BJ (cell line): ENCODE measurements around the gene RRP36. TPM values are rescaled to one million over a fixed set of nuclear protein-coding genes. Genes with fewer than 3 reads are reported as not detected.
A peak's percentile ranks its signal among the peaks of the same experiment; 100 is the strongest.

Source experiments
- CTCF ChIA-PET: fragments of 350-600 bp; formaldehyde crosslinking; extraction: SDS; loops from one replicate; lab custom pipeline; 2021; ENCODE audit warnings: antibody characterized with exemption, inconsistent platforms; lab: Yijun Ruan, JAX
- POLR2A ChIA-PET: fragments of 300-600 bp; sonication (Branson Sonifier 250); formaldehyde crosslinking; extraction: SDS; loops from one replicate; lab custom pipeline; 2021; ENCODE audit warnings: antibody characterized with exemption; lab: Charles Lee
- DNase-seq: peaks from one replicate; pipeline ENCODE4 v3.0.0-alpha.2; 2011; ENCODE audit warnings: low read depth
- H3K27me3 ChIP-seq: 2 replicates; pipeline ENCODE4 v1.6.0; 2011; ENCODE audit warnings: low read length; ENCODE audit not compliant: control insufficient read depth, insufficient read depth
- H3K36me3 ChIP-seq: 2 replicates; pipeline ENCODE4 v1.5.1; 2011; ENCODE audit warnings: low read length; ENCODE audit not compliant: control insufficient read depth, insufficient read depth
- H3K4me3 ChIP-seq: 2 replicates; pipeline ENCODE4 v1.5.1; 2011; ENCODE audit warnings: low read depth, mild to moderate bottlenecking, control low read depth, low read length
- polyA plus RNA-seq: library from polyadenylated mRNA; depleted of rRNA; stranded (reverse); fragments of >200 nt; gene quantifications from 2 replicates; pipeline ENCODE4 v1.2.3, GENCODE V29; 2011; rRNA removed
- TF ChIP-seq, protein P1 (sequence below): IDR thresholded peaks from 2 replicates; pipeline ENCODE4 v1.5.1; 2011; ENCODE audit warnings: low read depth, mild to moderate bottlenecking, control low read depth, inconsistent platforms, low read length, moderate library complexity; ENCODE audit not compliant: insufficient read depth

Gene RRP36
- polyA plus RNA-seq, 1 experiment, result 43.1 TPM

DNA sequence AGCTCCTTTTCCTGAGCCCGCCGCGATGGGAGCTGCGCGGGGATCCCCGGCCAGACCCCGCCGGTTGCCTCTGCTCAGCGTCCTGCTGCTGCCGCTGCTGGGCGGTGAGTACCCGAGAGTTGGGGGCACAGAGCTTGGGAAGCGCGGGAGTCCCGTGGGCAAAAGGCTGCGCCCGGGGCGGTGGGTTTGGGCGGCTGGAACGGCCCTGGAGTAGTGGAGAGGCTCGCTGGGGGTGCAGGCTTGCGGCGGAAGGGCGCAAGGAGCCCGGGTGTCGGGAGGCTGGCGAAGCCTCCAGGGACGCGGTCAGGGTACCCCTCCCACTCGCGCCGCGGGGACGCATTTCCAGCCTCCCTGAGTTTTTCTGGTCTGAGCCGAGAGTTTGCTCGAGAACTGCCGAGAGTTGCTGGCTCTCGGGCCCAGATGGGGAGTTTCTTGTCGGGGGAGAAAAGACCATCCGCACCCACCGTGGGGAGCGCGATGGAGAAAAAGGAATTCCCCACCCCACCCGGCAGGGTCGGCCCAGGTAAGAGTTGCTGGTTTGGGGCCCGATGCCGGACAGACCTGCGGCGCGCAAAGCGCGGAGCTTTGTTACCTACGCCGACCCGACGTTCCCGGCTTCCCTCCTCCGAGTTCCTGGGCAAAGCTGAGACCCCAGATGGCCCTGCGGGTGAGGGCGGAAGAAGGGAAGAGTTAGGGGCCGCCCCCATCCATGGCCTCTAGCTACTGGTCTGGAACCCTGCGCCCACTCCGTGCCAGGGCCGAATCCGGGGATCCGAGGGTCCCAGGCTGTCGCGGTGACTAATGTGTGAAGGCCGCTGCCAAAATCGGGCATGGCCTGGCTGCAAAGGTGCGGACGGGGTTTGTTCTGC is 55.3 kb downstream of the RRP36 start:
- DNase-seq, result no peak
- POLR2A ChIA-PET, result interaction anchor here (0.5 to 2.0 kb wide), 2 partner anchors 49 to 821 kb away, joined by 7 to 12 read pairs; no protein-coding TSS in a partner anchor
- Histone ChIP-seq H3K4me3 (peak overlapping the region; percentile 79), H3K27me3 (no peaks in the 10 kb centered on the region), H3K36me3 (0 out of 2 replicates have a peak, but pooled peaks cover 1% of the 10 kb centered on the region)
- CTCF ChIA-PET, result interaction anchor here (0.8 to 5.7 kb wide), 9 partner anchors 13 to 67 kb away, joined by 3 to 42 read pairs (median 3); no protein-coding TSS in a partner anchor
- TF ChIP-seq, protein P1, sequence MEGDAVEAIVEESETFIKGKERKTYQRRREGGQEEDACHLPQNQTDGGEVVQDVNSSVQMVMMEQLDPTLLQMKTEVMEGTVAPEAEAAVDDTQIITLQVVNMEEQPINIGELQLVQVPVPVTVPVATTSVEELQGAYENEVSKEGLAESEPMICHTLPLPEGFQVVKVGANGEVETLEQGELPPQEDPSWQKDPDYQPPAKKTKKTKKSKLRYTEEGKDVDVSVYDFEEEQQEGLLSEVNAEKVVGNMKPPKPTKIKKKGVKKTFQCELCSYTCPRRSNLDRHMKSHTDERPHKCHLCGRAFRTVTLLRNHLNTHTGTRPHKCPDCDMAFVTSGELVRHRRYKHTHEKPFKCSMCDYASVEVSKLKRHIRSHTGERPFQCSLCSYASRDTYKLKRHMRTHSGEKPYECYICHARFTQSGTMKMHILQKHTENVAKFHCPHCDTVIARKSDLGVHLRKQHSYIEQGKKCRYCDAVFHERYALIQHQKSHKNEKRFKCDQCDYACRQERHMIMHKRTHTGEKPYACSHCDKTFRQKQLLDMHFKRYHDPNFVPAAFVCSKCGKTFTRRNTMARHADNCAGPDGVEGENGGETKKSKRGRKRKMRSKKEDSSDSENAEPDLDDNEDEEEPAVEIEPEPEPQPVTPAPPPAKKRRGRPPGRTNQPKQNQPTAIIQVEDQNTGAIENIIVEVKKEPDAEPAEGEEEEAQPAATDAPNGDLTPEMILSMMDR, result no peak

DNA sequence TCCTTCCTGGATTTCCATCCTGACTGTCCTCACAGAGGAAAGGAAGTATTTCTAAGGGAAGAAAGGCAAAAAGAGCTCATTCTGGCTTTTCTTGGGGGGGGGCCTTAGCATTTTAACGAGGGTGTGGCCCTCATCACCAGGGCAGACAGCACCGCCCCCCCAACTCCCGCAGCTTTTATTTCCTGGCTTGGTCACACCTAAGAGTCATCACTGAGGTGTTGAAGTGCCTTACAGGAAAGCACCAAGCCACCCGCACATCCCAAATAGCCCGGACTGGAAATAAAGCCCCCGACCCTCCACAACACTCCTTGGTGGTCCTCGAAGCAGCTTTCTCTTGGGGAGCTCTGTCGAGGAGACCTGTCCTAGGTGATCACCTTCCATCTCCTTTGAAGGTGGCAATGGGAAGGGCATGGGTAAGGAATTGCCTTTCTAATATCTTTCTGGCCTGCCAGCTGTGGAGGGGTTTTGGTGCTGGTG is 55.9 kb downstream of the RRP36 start:
- ChIA-PET CTCF (interaction anchor here (0.8 to 5.7 kb wide), 6 partner anchors 17 to 66 kb away, joined by 3 to 42 read pairs (median 6); no protein-coding TSS in a partner anchor), POLR2A (interaction anchor here (2.0 kb wide), 1 partner anchor 48 kb away, joined by 7 read pairs; no protein-coding TSS in a partner anchor)
- no peak for DNase-seq
- TF ChIP-seq, protein P1, result no peak
- Histone ChIP-seq H3K27me3 (no peaks in the 10 kb centered on the region), H3K36me3 (0 out of 2 replicates have a peak, but pooled peaks cover 1% of the 10 kb centered on the region), H3K4me3 (peak overlapping the region; percentile 79)

DNA sequence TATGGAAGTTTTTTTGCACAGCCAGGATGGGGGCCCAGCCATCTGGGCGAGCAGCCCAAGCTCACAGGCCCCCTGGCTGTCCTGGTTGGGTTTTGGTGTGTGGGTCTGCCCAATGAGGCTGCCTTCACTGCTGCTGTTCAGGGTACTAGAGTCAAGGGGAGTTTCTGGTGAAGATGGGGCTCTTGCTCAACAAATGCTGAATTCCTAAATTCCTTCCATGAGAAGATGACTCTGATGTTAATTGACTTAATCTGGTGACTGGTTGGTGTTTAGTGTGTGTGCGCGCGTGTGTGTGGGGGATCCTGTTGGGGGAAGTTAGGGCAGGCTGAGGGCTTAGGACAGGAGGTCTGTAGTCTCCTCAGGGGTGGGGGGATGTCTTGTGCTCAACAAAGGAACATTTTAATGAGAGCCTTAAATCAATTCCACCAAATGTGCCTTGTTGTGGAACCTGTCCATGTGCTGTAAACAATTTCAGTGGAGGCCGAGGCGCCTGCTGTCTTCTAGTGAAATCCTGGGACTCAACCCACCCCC is 56.6 kb downstream of the RRP36 start:
- Histone ChIP-seq H3K36me3 (no peaks in the 10 kb centered on the region), H3K4me3 (peak overlapping the region; percentile 79), H3K27me3 (no peaks in the 10 kb centered on the region)
- TF ChIP-seq, protein P1, result 0 out of 2 replicates have a peak, but pooled peaks have one; percentile 25
- ChIA-PET POLR2A (interaction anchor here (0.5 kb wide), 1 partner anchor 18 kb away, joined by 5 read pairs; no protein-coding TSS in a partner anchor), CTCF (interaction anchor here (1.1 to 5.7 kb wide), 4 partner anchors 42 to 65 kb away, joined by 5 to 42 read pairs (median 9); no protein-coding TSS in a partner anchor)
- no peak for DNase-seq

GRCh38 chr6:43078691-43079090 is 57.3 kb downstream of the RRP36 start:
- TF ChIP-seq, protein P1, result no peak
- Histone ChIP-seq H3K36me3 (no peaks in the 10 kb centered on the region), H3K4me3 (peak overlapping the region; percentile 79; the same call in 1 of the 2 replicates), H3K27me3 (no peaks in the 10 kb centered on the region)
- ChIA-PET CTCF (interaction anchor here (0.7 to 1.0 kb wide), 2 partner anchors 18 to 65 kb away, joined by 3 read pairs; no protein-coding TSS in a partner anchor), POLR2A (interaction anchor here (0.5 kb wide), 1 partner anchor 17 kb away, joined by 5 read pairs; no protein-coding TSS in a partner anchor)
- DNase-seq, result peak; percentile 74

Other genes starting within 250 kb of the RRP36 start
- 7.4 and 8.6 TPM in 2 replicates for gene BICRAL, start 239.6 kb upstream of the RRP36 start, polyA plus RNA-seq
- gene RPL7L1, start 142.0 kb upstream of the RRP36 start, polyA plus RNA-seq, result 30.2 and 44.4 TPM in 2 replicates
- gene PTCRA, start 105.6 kb upstream of the RRP36 start, polyA plus RNA-seq, result not detected in 2 replicates
- gene CNPY3, start 92.1 kb upstream of the RRP36 start, polyA plus RNA-seq, result 45.7 and 50.6 TPM in 2 replicates
- 0.10 and 0.39 TPM in 2 replicates for gene GNMT, start 60.9 kb upstream of the RRP36 start, polyA plus RNA-seq
- gene PEX6, start 42.4 kb upstream of the RRP36 start, polyA plus RNA-seq, result 2.8 and 5.6 TPM in 2 replicates
- 52.7 and 61.8 TPM in 2 replicates for gene PPP2R5D, start 37.1 kb upstream of the RRP36 start, polyA plus RNA-seq
- gene MEA1, start 7.7 kb upstream of the RRP36 start, polyA plus RNA-seq, result 107 and 121 TPM in 2 replicates
- gene KLHDC3, start 7.4 kb upstream of the RRP36 start, polyA plus RNA-seq, result 56.0 and 102 TPM in 2 replicates
- gene CUL7, start 32.2 kb downstream of the RRP36 start, polyA plus RNA-seq, result 31.8 and 50.7 TPM in 2 replicates
- 20.5 and 22.8 TPM in 2 replicates for gene MRPL2, start 37.8 kb downstream of the RRP36 start, polyA plus RNA-seq
- 13.2 and 16.8 TPM in 2 replicates for gene KLC4, start 38.0 kb downstream of the RRP36 start, polyA plus RNA-seq
- 187 and 362 TPM in 2 replicates for gene PTK7, start 54.7 kb downstream of the RRP36 start, polyA plus RNA-seq
- 34.8 and 50.5 TPM in 2 replicates for gene SRF, start 149.6 kb downstream of the RRP36 start, polyA plus RNA-seq
- 9.7 and 12.4 TPM in 2 replicates for gene CUL9, start 160.6 kb downstream of the RRP36 start, polyA plus RNA-seq
- gene DNPH1, start 207.9 kb downstream of the RRP36 start, polyA plus RNA-seq, result 48.6 and 63.9 TPM in 2 replicates
- gene TTBK1, start 221.9 kb downstream of the RRP36 start, polyA plus RNA-seq, result 0.01 TPM in 1 of 2 replicates, not detected in the other